Placental pericyte (primary cell): ENCODE measurements around the gene ZNF536. TPM values are rescaled to one million over a fixed set of nuclear protein-coding genes. Genes with fewer than 3 reads are reported as not detected.

ENCODE experiments used
- total RNA-seq: library from RNA; depleted of rRNA; stranded (reverse); fragments of >200 nt; gene quantifications from 2 replicates; pipeline ENCODE4 v1.2.3, GENCODE V29; 2012

The ZNF536 gene
- not detected in 2 replicates for total RNA-seq

DNA sequence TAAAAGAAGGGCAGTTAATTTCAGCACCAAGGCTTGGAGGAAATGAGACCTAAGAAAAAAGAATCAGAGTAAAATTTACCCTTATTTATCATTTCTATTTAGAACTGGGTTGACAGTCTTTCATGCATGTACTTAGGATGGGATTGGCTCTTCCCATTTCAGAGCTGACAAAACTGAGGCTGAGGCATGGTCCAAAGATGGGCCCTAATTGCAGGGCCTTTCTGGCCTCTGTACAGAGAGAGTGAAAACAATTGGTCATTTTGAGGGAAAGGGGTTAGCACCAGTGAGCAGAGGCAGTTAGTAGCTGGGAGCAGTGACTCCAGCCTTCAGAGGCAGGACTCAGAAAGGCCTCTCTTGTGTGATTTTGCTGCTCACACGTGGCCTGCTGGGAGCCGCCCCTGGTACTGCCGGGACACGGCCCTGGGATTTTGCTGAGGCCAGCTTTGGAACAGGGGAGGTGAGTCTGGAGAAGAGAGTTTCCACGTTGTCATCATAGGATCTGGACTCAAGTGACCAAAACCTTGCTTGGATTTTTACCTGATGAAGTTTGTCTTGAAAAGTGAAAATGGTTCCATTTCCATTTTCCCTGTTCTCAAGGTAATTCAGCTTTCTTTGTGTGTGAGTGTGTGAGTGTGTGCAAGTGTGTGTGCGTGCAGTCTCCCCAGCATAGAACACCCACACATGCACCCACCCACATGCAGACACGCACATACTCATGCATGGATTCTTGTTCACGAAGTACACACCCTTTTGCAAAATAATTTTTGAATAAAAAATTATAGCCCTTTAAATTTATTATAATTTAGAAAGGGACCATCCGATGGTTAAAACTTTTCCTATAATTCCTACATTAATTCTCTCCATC, at the start of gene ZNF536:
Gene ZNF536, plus strand, starts transcription at position 425 of the 865 bp plus-strand sequence. CDS start 71,179 bp downstream, outside the sequence.

